NCI-H1092 (cell line): ENCODE results near the gene CERS6.
A peak's percentile ranks its signal among the peaks of the same experiment; 100 is the strongest.
"Not testable (repeated sequence)": the region's sequence is repeated elsewhere in the genome, so short reads cannot be mapped to it uniquely, and the experiment has no call there.

ENCODE experiments used
- DNase-seq: peaks from one replicate; lab custom pipeline; 2025; lab: John Stamatoyannopoulos, UW

CERS6 gene

GRCh38 chr2:168773719-168774521 lies 317.8 kb downstream of the CERS6 start:
- DNase-seq = peak; percentile 30

GRCh38 chr2:168775837-168776236 lies 319.8 kb downstream of the CERS6 start:
- DNase-seq = no peak

GRCh38 chr2:168780669-168781071 lies 324.6 kb downstream of the CERS6 start:
- DNase-seq = no peak

GRCh38 chr2:168781191-168781817 lies 325.2 kb downstream of the CERS6 start:
- no peak for DNase-seq

- no peak for DNase-seq
These were observed 326.2 kb downstream of the CERS6 start for GRCh38 chr2:168782271-168782670.

- DNase-seq = no peak
These were observed 328.9 kb downstream of the CERS6 start for GRCh38 chr2:168784993-168785392.

- DNase-seq = no peak
These were observed 331.2 kb downstream of the CERS6 start for GRCh38 chr2:168787098-168787781.

- DNase-seq = no peak
These were observed 331.8 kb downstream of the CERS6 start for GRCh38 chr2:168787782-168788376.

GRCh38 chr2:168789776-168790175 lies 333.7 kb downstream of the CERS6 start:
- no peak for DNase-seq

GRCh38 chr2:168790226-168790902 lies 334.3 kb downstream of the CERS6 start:
- DNase-seq = no peak

- DNase-seq = not testable (repeated sequence)
These were observed 335.1 kb downstream of the CERS6 start for GRCh38 chr2:168791140-168791539.

GRCh38 chr2:168793596-168793995 lies 337.5 kb downstream of the CERS6 start:
- DNase-seq = no peak

- no peak for DNase-seq
These were observed 338.9 kb downstream of the CERS6 start for GRCh38 chr2:168794968-168795367.

GRCh38 chr2:168796090-168796577 lies 340.1 kb downstream of the CERS6 start:
- no peak for DNase-seq

GRCh38 chr2:168796583-168797285 lies 340.7 kb downstream of the CERS6 start:
- DNase-seq = no peak

- no peak for DNase-seq
These were observed 341.2 kb downstream of the CERS6 start for GRCh38 chr2:168797286-168797655.

- no peak for DNase-seq
These were observed 342.2 kb downstream of the CERS6 start for GRCh38 chr2:168798076-168798887.

- no peak for DNase-seq
These were observed 342.9 kb downstream of the CERS6 start for GRCh38 chr2:168798888-168799410.

- no peak for DNase-seq
These were observed 345.4 kb downstream of the CERS6 start for GRCh38 chr2:168801471-168801870.
